ENCODE measurements around the gene ZFR. TPM values are rescaled to one million over a fixed set of nuclear protein-coding genes. Genes with fewer than 3 reads are reported as not detected.

Gene ZFR
- polyA plus RNA-seq, 1 donor (not counting 4 experiments of a cell fraction or from before 2014, with no cell fraction given), result 58.7 TPM

- Histone ChIP-seq H3K9me1 (ENCODE audit: control insufficient read depth, extremely low read depth, insufficient read depth, low read length) (no peaks in the 10 kb centered on the region), H3K36me3 (ENCODE audit: control insufficient read depth in 2 of 2, extremely low read depth in 1 of 2, insufficient read depth in 2 of 2, low read length in 2 of 2) (peaks cover 13 to 14% of the 10 kb centered on the region in 2 experiments), H2AFZ (ENCODE audit: control insufficient read depth, low read length) (no peak overlapping the region), H3K4me2 (ENCODE audit: control insufficient read depth, extremely low read depth, insufficient read depth, low read depth, low read length) (no peak overlapping the region), H3K27ac (ENCODE audit: control insufficient read depth, insufficient read depth, low read length) (no peak overlapping the region), H3K9ac (ENCODE audit: control insufficient read depth, extremely low read depth, insufficient read depth, low read length) (no peak overlapping the region), H3K4me3 (ENCODE audit: control insufficient read depth in 2 of 3, extremely low read depth in 1 of 3, insufficient read depth in 2 of 3, low read depth in 1 of 3, low read length in 3 of 3) (no peak overlapping the region), H3K9me3 (ENCODE audit: control insufficient read depth, low read depth, low read length) (no peaks in the 10 kb centered on the region), H3K4me1 (ENCODE audit: control insufficient read depth, extremely low read depth, insufficient read depth, low read length) (no peaks in the 10 kb centered on the region), H3K79me2 (ENCODE audit: control insufficient read depth, insufficient read depth, low read length) (peaks cover 64% of the 10 kb centered on the region), H3K27me3 (ENCODE audit: control insufficient read depth, extremely low read depth, insufficient read depth, low read length) (no peaks in the 10 kb centered on the region), H4K20me1 (ENCODE audit: control insufficient read depth, extremely low read depth, insufficient read depth, low read length) (no peaks in the 10 kb centered on the region)
- TF ChIP-seq EZH2 (IDR thresholded peaks at IDR 0.05; ENCODE audit: low read length), result no peak
- TF ChIP-seq, protein P1, sequence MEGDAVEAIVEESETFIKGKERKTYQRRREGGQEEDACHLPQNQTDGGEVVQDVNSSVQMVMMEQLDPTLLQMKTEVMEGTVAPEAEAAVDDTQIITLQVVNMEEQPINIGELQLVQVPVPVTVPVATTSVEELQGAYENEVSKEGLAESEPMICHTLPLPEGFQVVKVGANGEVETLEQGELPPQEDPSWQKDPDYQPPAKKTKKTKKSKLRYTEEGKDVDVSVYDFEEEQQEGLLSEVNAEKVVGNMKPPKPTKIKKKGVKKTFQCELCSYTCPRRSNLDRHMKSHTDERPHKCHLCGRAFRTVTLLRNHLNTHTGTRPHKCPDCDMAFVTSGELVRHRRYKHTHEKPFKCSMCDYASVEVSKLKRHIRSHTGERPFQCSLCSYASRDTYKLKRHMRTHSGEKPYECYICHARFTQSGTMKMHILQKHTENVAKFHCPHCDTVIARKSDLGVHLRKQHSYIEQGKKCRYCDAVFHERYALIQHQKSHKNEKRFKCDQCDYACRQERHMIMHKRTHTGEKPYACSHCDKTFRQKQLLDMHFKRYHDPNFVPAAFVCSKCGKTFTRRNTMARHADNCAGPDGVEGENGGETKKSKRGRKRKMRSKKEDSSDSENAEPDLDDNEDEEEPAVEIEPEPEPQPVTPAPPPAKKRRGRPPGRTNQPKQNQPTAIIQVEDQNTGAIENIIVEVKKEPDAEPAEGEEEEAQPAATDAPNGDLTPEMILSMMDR (optimal IDR thresholded peaks at IDR 0.05 in 1 of 3, IDR thresholded peaks at IDR 0.05 in 1 of 3, conservative IDR thresholded peaks at IDR 0.05 in 1 of 3; ENCODE audit: extremely low read depth in 1 of 3, insufficient read depth in 2 of 3, low read length in 3 of 3), result no peak
- no peak for FAIRE-seq
- no peak for DNase-seq (ENCODE audit: low read depth, low spot score)
- dilution Hi-C loops (cut with MboI; ENCODE audit: extremely low pct_ligation_motif_present, low sequenced_read_pairs), result no loop called here
Measured at GRCh38 chr5:32420506-32420905, 24.0 kb downstream of the ZFR start.

DNA sequence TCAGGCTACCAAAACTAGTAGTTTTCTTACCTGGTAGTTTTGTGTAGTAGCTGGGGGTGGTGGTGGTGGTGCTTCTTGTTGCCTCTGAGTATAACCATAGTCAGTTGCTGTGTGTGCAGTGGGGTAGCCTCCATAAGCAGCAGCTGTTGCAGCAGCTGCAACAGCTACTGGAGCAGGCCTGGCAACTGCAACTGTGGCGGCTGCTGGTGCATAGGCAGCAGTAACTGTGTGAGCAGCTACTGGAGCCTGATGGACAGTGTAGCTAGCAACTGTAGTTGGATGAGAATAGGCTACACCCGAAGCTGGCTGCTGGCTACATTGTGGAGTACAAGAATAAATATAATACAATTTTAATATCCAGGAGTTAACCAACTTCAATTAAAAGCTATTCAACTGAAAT is 24.7 kb downstream of the ZFR start:
- TF ChIP-seq, protein P1 (optimal IDR thresholded peaks at IDR 0.05 in 1 of 3, IDR thresholded peaks at IDR 0.05 in 1 of 3, conservative IDR thresholded peaks at IDR 0.05 in 1 of 3; ENCODE audit: extremely low read depth in 1 of 3, insufficient read depth in 2 of 3, low read length in 3 of 3), result no peak
- no peak for TF ChIP-seq EZH2 (IDR thresholded peaks at IDR 0.05; ENCODE audit: low read length)
- FAIRE-seq, result no peak
- Histone ChIP-seq H4K20me1 (ENCODE audit: control insufficient read depth, extremely low read depth, insufficient read depth, low read length) (peaks cover 3% of the 10 kb centered on the region), H3K27me3 (ENCODE audit: control insufficient read depth, extremely low read depth, insufficient read depth, low read length) (no peaks in the 10 kb centered on the region), H3K9me3 (ENCODE audit: control insufficient read depth, low read depth, low read length) (no peaks in the 10 kb centered on the region), H3K36me3 (ENCODE audit: control insufficient read depth in 2 of 2, extremely low read depth in 1 of 2, insufficient read depth in 2 of 2, low read length in 2 of 2) (peaks cover 16 to 17% of the 10 kb centered on the region in 2 experiments), H3K9me1 (ENCODE audit: control insufficient read depth, extremely low read depth, insufficient read depth, low read length) (no peaks in the 10 kb centered on the region), H3K9ac (ENCODE audit: control insufficient read depth, extremely low read depth, insufficient read depth, low read length) (no peak overlapping the region), H3K27ac (ENCODE audit: control insufficient read depth, insufficient read depth, low read length) (no peak overlapping the region), H3K4me3 (ENCODE audit: control insufficient read depth in 2 of 3, extremely low read depth in 1 of 3, insufficient read depth in 2 of 3, low read depth in 1 of 3, low read length in 3 of 3) (no peak overlapping the region), H3K4me1 (ENCODE audit: control insufficient read depth, extremely low read depth, insufficient read depth, low read length) (no peaks in the 10 kb centered on the region), H3K79me2 (ENCODE audit: control insufficient read depth, insufficient read depth, low read length) (peaks cover 59% of the 10 kb centered on the region), H2AFZ (ENCODE audit: control insufficient read depth, low read length) (no peak overlapping the region), H3K4me2 (ENCODE audit: control insufficient read depth, extremely low read depth, insufficient read depth, low read depth, low read length) (no peak overlapping the region)
- no peak for DNase-seq (ENCODE audit: low read depth, low spot score)
- dilution Hi-C loops (cut with MboI; ENCODE audit: extremely low pct_ligation_motif_present, low sequenced_read_pairs), result no loop called here

Measured in keratinocyte (primary cell).